Activated CD8-positive, alpha-beta memory T cell treated with anti-CD3 and anti-CD28 coated beads, Interleukin-2, amount 10 ng/mL, durations not matched to agents 7 days and 5 days (primary cell): ENCODE results near the gene SGPL1. TPM values are rescaled to one million over a fixed set of nuclear protein-coding genes. Genes with fewer than 3 reads are reported as not detected.

Source experiments
- ATAC-seq: fragments of 150-1000 bp; cut with Tn5 transposase; one replicate; pipeline ENCODE4 v1.10.0; 2021; ENCODE audit warnings: moderate library complexity
- CTCF ChIA-PET: fragments of 350-600 bp; sonication (Branson Sonifier 250); formaldehyde crosslinking; loops from one replicate; lab custom pipeline; 2021; ENCODE audit warnings: antibody characterized with exemption; lab: Charles Lee
- DNase-seq: peaks from one replicate; pipeline ENCODE4 v3.0.0-alpha.2; 2020
- H3K27ac Mint-ChIP-seq: one replicate; pipeline ENCODE4 v1.8.0; 2021; ENCODE audit warnings: mild to moderate bottlenecking, mixed read lengths
- H3K27me3 Mint-ChIP-seq: one replicate; pipeline ENCODE4 v1.8.0; 2021; ENCODE audit warnings: mixed read lengths
- H3K36me3 Mint-ChIP-seq: one replicate; pipeline ENCODE4 v1.8.0; 2021; ENCODE audit warnings: mild to moderate bottlenecking, mixed read lengths
- H3K4me1 Mint-ChIP-seq: one replicate; pipeline ENCODE4 v1.8.0; 2021; ENCODE audit warnings: mixed read lengths
- H3K4me3 Mint-ChIP-seq: one replicate; pipeline ENCODE4 v1.8.0; 2021; ENCODE audit warnings: mild to moderate bottlenecking, moderate library complexity, mixed read lengths
- H3K9me3 Mint-ChIP-seq: one replicate; pipeline ENCODE4 v1.8.0; 2022; ENCODE audit warnings: low read depth, mixed read lengths
- total RNA-seq, 2 experiments: library from RNA; stranded (reverse); gene quantifications; one replicate each; pipeline ENCODE4 v1.2.3, GENCODE V29; 2021

The SGPL1 gene
- total RNA-seq, 2 experiments from 2014 or later: 22.5 to 29.3 TPM

DNA sequence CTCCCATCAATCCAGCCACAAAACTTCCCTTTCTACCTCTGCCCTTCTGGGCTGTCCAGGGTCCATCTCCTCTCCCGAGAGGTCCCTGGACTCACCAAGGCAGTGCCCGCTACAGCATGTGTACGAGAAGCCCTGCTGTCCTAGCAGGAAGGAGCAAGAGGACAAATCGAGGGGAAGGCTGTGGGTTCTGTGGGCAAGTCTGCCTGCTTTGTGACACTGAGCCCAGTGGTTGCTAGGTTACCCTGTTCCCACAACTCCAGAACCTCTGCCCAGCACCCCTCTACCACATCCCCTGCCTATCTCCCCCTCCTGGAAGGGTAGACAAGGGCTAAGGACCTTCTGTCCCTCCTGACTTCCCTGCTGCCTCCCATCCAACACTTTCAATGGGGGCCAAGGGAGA is 30.6 kb upstream of the SGPL1 start, which contains the start of gene TBATA:
TBATA (minus strand) TSS at position 188 of the 400 bp plus-strand sequence. CDS start 1,998 bp downstream, outside the sequence.
- Mint-ChIP-seq H3K4me3 (no peak within 1 kb of the TSS), H3K27ac (no peak within 1 kb of the TSS), H3K9me3 (no peaks in the 10 kb centered on the region), H3K27me3 (peaks cover 14% of the 10 kb centered on the region), H3K36me3 (no peaks in the 10 kb centered on the region), H3K4me1 (peaks cover 26% of the 10 kb centered on the region)
- ATAC-seq: peak; percentile 54
- peak; percentile 64 for DNase-seq
- CTCF ChIA-PET: no interaction called here

DNA sequence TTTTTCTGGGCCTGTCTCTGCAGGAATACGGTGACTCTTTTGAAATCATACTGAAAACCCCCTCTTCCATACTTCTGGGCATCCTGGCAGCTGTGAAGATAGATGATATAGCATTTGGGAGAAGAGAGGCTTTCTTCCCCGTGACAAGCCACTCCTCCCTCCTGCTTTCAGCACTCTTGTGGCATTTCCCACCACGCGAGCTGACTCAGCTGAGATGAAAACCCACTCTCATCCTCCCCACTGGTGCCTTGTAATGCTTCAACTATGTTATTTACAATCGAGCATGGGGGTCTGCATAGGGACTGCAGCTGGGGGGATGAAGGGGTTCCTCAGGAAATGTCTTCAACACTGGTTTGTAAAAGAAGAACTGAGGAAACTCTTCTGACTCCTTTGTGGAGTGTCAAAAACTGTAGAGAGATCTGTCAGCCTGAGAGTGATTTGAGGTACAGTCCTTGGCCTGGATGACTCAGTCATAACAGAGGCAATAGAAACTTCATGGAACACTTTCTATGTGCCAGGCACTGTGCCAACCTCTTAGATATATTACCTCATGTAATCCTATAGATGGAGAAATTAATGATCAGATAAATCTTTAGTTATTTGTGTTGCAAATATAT is 28.8 kb upstream of the SGPL1 start:
- DNase-seq (peak; percentile 48), ATAC-seq (peak; percentile 67)
- Mint-ChIP-seq H3K36me3 (no peaks in the 10 kb centered on the region), H3K4me1 (peaks cover 40% of the 10 kb centered on the region), H3K9me3 (no peaks in the 10 kb centered on the region), H3K27me3 (peaks cover 26% of the 10 kb centered on the region), H3K4me3 (no peak overlapping the region), H3K27ac (no peak overlapping the region)
- CTCF ChIA-PET: interaction anchor here (1.0 to 1.2 kb wide), 2 partner anchors 168 to 228 kb away, joined by 3 to 4 read pairs; no protein-coding TSS in a partner anchor

DNA sequence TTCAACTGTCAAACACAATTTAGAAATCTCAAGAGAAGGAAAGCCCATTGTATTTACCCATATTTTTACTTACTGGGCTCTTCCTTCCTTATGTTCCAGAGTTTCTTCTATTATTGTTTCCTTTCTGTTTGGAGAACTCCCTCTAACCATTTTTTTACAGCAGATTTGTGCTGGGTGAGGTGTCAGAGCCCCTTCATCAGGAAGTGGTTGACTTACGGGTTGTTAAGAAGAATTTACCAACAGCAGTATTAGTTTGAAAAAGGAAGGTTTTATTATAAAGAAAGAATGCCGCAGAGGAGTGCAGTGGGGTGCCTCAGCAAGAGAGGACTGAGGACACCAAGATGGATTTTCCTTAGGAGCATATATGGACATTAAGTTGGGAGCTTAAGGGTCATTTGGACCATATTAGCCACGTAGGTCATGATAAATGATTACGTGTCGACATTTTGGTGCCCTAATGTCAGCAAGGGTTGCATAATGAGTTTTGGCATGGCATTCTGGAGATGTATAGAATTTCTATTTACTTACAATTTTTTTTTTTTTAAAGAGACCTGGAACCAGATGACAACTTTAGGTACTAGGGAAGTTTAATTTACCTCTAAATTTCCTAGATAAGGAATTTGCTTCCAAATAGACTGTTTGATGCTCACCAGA is 24.2 kb upstream of the SGPL1 start:
- Mint-ChIP-seq H3K36me3 (peaks cover under 1% of the 10 kb centered on the region), H3K27me3 (peaks cover 34% of the 10 kb centered on the region), H3K9me3 (peaks cover under 1% of the 10 kb centered on the region), H3K4me1 (peaks cover 26% of the 10 kb centered on the region), H3K4me3 (no peak overlapping the region), H3K27ac (no peak overlapping the region)
- DNase-seq (peak; percentile 14), ATAC-seq (no peak)
- CTCF ChIA-PET: no interaction called here

DNA sequence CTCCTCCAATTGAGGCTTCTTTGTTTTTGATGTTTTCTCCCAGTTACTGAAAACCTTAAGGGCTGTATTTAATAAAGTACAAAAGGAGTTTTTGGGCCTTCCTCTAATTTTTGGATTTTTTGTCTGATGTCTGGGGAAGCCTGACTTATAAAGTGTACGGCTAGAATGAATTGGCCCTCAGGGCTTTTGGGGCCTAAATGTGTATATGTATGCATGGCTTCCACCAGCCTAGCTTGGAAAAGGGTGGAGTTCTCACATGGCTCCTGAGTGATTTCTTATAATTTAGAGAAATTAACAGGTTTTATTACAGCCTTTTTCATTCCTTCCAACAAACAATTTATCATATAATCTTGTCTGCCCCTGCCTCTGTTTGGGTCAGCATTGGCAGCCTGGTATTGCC is 20.1 kb upstream of the SGPL1 start:
- CTCF ChIA-PET: no interaction called here
- Mint-ChIP-seq H3K36me3 (peaks cover 1% of the 10 kb centered on the region), H3K27me3 (peaks cover 42% of the 10 kb centered on the region), H3K27ac (no peak overlapping the region), H3K9me3 (peaks cover 3% of the 10 kb centered on the region), H3K4me1 (peaks cover 13% of the 10 kb centered on the region), H3K4me3 (no peak overlapping the region)
- no peak for DNase-seq
- ATAC-seq: no peak

DNA sequence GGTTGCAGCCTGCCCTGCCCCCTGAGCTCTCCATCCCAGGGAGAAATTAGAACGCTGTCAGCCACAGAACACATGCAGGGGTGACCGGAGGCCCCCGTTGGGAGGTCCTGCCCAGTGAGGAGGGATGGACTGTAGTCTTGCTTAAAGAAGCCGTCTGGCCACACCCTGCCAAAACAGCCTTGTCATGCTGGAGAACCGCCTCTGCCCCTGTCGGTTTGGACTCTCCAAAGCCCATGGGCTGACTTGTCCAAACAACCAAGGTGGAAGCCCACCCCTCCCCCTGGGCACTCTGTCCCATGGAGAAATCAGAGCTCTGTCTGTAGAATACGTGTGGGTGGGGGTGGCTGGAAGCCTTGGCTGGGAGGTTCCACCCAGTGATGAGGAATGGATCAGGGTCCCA is 17.9 kb upstream of the SGPL1 start:
- ATAC-seq (no peak), DNase-seq (no peak)
- Mint-ChIP-seq H3K4me3 (no peak overlapping the region), H3K4me1 (no peaks in the 10 kb centered on the region), H3K9me3 (peaks cover 3% of the 10 kb centered on the region), H3K27me3 (peaks cover 39% of the 10 kb centered on the region), H3K36me3 (peaks cover 1% of the 10 kb centered on the region), H3K27ac (no peak overlapping the region)
- CTCF ChIA-PET: no interaction called here

DNA sequence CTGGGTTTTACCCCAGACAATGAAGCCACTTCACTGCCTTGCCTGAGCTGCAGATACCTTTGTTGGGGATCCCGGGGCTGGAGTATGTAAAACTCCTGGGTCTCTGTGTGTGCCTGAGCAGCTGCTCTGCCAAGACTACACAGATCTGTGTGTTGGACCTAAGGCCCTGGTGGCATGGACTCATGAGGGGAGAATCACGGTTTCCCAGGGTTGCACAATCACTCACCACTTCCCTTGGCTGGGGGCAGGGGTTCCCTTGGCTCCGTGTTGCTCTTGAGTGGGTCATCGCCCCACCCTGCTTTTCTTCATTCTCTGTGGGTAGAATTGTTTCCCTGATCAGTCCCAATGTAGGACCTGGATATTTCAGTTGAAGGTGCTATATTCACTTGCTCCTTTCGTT is 16.6 kb upstream of the SGPL1 start:
- CTCF ChIA-PET: no interaction called here
- peaks cover 3% of the 10 kb centered on the region for H3K9me3 Mint-ChIP-seq
- no peak overlapping the region for H3K4me3 Mint-ChIP-seq
- H3K27ac Mint-ChIP-seq: no peak overlapping the region
- ATAC-seq (no peak), DNase-seq (no peak)
- H3K4me1 Mint-ChIP-seq: no peaks in the 10 kb centered on the region
- peaks cover 1% of the 10 kb centered on the region for H3K36me3 Mint-ChIP-seq
- H3K27me3 Mint-ChIP-seq: peaks cover 41% of the 10 kb centered on the region

DNA sequence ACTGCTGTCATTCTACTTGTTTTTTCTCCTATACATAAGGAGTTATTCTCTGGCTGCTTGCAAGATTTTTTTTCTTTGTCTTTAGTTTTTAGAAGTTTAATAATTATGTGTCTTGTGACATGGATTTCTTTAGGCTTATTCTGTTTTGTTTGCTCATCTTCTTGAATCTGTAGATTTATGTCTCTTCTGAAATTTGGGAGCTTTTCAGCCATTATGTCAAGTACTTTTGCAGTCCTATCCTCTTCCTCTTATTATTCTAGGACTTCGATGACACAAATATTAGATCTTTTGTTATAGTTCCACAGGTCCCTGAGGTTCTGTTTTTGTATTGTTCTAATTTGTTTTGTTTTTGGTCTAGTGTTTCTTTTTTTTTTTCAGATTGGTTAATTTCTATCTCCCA is 13.9 kb upstream of the SGPL1 start:
- CTCF ChIA-PET: no interaction called here
- H3K4me1 Mint-ChIP-seq: no peaks in the 10 kb centered on the region
- no peak for ATAC-seq
- H3K4me3 Mint-ChIP-seq: no peak overlapping the region
- no peaks in the 10 kb centered on the region for H3K36me3 Mint-ChIP-seq
- peaks cover 42% of the 10 kb centered on the region for H3K27me3 Mint-ChIP-seq
- no peak overlapping the region for H3K27ac Mint-ChIP-seq
- no peak for DNase-seq
- H3K9me3 Mint-ChIP-seq: no peaks in the 10 kb centered on the region

DNA sequence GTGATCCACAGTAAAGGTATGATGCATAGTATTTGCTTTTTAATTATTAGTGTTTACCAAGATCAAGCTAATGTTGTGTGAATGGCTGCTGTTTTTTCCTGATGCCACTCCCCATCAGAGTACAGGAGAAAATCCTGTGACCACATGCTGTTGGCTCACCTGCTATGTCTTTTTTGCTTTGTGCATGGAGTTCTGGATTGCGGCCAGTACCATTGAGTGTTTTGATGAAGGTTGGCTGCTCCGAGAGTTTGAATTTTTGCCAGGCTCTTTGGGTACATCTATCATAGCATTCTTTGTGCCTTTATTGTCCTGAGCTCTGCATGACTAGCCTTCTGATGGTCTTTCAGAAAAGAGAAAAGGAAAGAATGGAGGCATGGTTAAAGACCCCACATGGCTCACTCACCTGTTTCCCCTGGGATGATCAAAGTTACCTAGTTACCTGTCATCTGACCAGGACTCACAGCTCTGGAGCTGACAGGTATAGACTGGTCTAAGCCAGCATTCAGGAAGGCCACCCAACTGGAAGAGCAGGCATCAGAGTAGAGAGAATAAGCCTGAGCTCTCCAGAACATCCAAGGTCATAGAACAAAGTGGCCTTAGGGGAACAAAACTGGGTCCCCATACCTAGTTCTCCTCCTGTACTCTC is 11.8 kb upstream of the SGPL1 start:
- Mint-ChIP-seq H3K4me3 (no peak overlapping the region), H3K4me1 (no peaks in the 10 kb centered on the region), H3K27ac (no peak overlapping the region), H3K27me3 (peaks cover 38% of the 10 kb centered on the region), H3K36me3 (no peaks in the 10 kb centered on the region), H3K9me3 (no peaks in the 10 kb centered on the region)
- DNase-seq: no peak
- CTCF ChIA-PET: interaction anchor here (1.6 kb wide), 1 partner anchor 44 kb away, joined by 3 read pairs; no protein-coding TSS in a partner anchor
- no peak for ATAC-seq

DNA sequence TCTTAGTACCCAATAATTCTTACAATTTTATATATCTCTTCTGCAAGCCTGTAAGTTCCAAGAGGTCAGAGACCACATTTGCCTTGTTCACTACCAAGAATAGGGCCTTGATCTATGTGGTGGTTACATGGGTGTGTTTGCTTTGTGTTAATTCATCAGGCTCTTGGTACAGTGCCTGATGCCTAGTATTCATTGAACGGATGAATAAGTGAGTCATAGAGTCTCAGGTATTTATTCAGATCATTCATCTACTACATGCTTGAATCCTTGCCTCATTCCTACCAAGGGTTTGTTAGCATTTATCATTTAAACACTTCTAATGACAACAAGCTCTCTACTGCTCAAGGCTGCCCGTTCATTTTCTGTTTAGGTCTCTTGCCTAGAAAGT is 11.3 kb upstream of the SGPL1 start:
- CTCF ChIA-PET: no interaction called here
- Mint-ChIP-seq H3K27ac (no peak overlapping the region), H3K9me3 (no peaks in the 10 kb centered on the region), H3K36me3 (no peaks in the 10 kb centered on the region), H3K4me3 (no peak overlapping the region), H3K4me1 (no peaks in the 10 kb centered on the region), H3K27me3 (peaks cover 33% of the 10 kb centered on the region)
- ATAC-seq (no peak), DNase-seq (no peak)

DNA sequence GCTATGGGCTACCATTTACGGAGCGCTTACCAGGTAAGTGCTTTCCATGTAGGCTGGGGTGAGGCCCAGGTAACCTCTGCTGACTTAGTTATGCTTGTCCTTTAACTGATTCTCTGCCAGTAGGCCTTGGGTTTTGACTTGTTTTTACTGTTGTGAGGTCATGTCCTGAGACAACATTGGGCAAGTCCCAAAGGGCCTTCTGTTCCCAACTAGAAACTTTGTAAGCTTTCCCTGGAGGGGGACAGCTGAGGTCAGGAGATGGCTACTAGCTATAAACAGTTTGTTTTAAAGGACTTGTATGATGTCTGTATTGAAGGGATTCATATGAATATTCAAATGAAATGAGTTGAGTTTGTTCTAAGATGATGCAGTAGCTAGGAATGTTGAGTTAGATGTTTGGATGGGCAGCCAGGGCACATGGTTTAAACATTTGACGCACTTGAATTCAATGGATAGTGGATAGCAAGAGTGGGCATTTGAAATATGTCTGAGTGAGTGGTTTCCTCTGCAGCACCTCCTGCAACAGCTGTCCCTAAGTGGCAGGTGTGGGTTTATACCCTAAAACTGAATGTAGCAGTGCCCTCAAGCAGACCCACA is 10.0 kb upstream of the SGPL1 start:
- DNase-seq (no peak), ATAC-seq (no peak)
- Mint-ChIP-seq H3K4me1 (no peaks in the 10 kb centered on the region), H3K27ac (no peak overlapping the region), H3K27me3 (peaks cover 31% of the 10 kb centered on the region), H3K4me3 (no peak overlapping the region), H3K36me3 (no peaks in the 10 kb centered on the region), H3K9me3 (no peaks in the 10 kb centered on the region)
- CTCF ChIA-PET: interaction anchor here (1.4 kb wide), 1 partner anchor 11 kb away, joined by 3 read pairs; no protein-coding TSS in a partner anchor

DNA sequence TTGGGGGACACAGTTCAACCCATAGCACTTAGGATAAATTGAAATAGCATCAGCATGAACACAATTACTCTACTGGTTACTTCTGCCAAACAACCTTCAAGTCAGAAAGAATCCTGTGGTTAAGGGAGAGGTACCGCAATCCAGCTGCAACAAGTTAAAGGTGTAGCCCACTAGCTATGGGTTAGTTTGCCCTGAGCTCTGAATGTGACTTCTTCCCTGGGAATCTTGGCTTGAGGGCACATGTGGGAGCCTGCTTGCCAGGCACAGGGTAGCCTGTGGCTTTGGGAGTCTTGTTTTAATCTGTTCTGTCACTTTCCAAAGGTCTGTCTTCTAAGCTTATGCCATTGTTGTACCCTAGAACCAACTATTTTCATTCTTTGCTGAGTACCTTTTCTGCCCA is 8.9 kb upstream of the SGPL1 start:
- no peaks in the 10 kb centered on the region for H3K9me3 Mint-ChIP-seq
- no peak overlapping the region for H3K27ac Mint-ChIP-seq
- no peak for ATAC-seq
- H3K4me1 Mint-ChIP-seq: no peaks in the 10 kb centered on the region
- no peaks in the 10 kb centered on the region for H3K36me3 Mint-ChIP-seq
- no peak for DNase-seq
- CTCF ChIA-PET: interaction anchor here (1.4 kb wide), 1 partner anchor 10 kb away, joined by 3 read pairs; no protein-coding TSS in a partner anchor
- no peak overlapping the region for H3K4me3 Mint-ChIP-seq
- peaks cover 25% of the 10 kb centered on the region for H3K27me3 Mint-ChIP-seq

DNA sequence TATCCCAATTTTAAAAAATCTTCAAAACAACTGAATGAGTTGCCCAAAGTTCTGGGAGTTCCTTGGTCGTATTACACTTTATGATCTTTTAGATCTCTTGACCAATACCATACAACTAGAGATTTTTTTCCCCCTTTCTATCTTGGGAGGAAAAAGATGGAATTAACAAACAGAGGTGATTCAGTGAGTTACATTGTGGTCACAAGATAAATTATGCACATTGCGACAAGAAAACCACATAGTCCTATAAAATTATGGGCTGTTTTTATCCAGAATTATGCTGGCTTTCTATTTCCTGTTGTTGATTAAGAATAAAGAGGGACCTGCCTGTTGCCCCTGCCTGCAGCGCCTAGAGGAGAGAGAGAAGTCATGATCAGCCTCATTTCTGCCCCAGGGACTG is 8.2 kb upstream of the SGPL1 start:
- ATAC-seq: no peak
- Mint-ChIP-seq H3K4me1 (no peaks in the 10 kb centered on the region), H3K9me3 (no peaks in the 10 kb centered on the region), H3K27ac (no peak overlapping the region), H3K27me3 (peaks cover 17% of the 10 kb centered on the region), H3K36me3 (no peaks in the 10 kb centered on the region), H3K4me3 (no peak overlapping the region)
- no peak for DNase-seq
- CTCF ChIA-PET: no interaction called here

DNA sequence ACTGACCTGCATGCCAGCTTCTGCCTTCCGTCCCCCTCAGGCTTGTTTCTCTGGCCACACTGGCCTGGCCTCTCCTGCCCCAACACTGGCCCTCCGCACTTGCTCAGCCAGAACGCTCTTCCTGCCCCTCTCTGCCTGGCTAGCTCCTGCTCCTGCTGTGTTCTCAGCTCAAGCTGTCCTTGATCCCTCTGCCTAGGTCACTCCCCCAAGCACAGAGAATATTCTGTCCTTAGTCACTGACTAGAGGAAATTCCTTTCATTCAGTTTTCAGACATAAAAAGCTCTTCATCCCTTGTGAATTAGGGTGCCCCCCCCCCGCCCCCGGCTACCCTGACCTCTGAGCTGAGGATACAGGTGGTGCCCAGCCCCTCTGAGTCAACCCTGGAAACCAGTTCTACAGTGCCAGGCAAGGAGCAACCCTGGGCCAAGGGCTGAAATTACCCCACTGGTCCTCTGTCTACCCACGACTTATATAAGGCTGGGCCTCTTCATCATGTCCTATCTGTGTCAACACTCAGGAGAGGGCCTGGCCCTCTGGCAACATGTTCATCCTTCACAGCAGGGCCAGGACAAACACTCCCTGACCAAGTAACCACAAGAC is 6.6 kb upstream of the SGPL1 start:
- Mint-ChIP-seq H3K27me3 (peaks cover 12% of the 10 kb centered on the region), H3K36me3 (no peaks in the 10 kb centered on the region), H3K9me3 (no peaks in the 10 kb centered on the region), H3K27ac (no peak overlapping the region), H3K4me3 (no peak overlapping the region), H3K4me1 (no peaks in the 10 kb centered on the region)
- ATAC-seq (no peak), DNase-seq (no peak)
- CTCF ChIA-PET: interaction anchor here (0.7 to 1.3 kb wide), 4 partner anchors 62 to 259 kb away, joined by 3 to 4 read pairs (median 3); no protein-coding TSS in a partner anchor
